T1000 (cell line): ENCODE data around the gene PPARGC1A.
A peak's percentile ranks its signal among the peaks of the same experiment; 100 is the strongest.

Experiments
- DNase-seq: peaks from one replicate; lab custom pipeline; 2025; ENCODE audit warnings: mixed read lengths; lab: John Stamatoyannopoulos, UW

The PPARGC1A gene

GRCh38 chr4:23881674-23882337, 8.0 kb downstream of the PPARGC1A start:
- DNase-seq: no peak

GRCh38 chr4:23881052-23881501, 8.8 kb downstream of the PPARGC1A start:
- no peak for DNase-seq

GRCh38 chr4:23878912-23879732, 10.7 kb downstream of the PPARGC1A start:
- DNase-seq: peak; percentile 30

GRCh38 chr4:23878246-23878891, 11.5 kb downstream of the PPARGC1A start:
- no peak for DNase-seq

- peak; percentile 43 for DNase-seq
Measured at GRCh38 chr4:23877758-23878229, 12.1 kb downstream of the PPARGC1A start.

- no peak for DNase-seq
Measured at GRCh38 chr4:23876418-23877089, 13.3 kb downstream of the PPARGC1A start.

GRCh38 chr4:23875317-23875716, 14.5 kb downstream of the PPARGC1A start:
- DNase-seq: no peak

DNA sequence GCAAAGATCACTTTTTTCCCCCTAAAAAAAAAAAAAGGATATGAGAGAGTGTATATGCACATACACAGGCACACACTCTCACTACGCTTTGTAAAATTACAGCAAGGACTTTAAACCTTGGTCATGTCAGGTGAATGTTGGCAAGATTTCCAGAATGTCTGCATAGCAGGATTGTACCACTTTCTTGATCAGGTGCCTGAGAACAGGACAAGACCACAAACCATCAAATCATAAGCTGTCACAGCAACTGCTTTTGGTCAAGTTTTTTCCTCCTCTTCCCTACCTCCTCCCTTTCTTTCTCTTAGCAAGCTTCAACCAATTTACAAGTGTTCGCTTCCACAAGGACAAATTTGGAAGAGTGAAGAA, 15.3 kb downstream of the PPARGC1A start:
- no peak for DNase-seq

DNA sequence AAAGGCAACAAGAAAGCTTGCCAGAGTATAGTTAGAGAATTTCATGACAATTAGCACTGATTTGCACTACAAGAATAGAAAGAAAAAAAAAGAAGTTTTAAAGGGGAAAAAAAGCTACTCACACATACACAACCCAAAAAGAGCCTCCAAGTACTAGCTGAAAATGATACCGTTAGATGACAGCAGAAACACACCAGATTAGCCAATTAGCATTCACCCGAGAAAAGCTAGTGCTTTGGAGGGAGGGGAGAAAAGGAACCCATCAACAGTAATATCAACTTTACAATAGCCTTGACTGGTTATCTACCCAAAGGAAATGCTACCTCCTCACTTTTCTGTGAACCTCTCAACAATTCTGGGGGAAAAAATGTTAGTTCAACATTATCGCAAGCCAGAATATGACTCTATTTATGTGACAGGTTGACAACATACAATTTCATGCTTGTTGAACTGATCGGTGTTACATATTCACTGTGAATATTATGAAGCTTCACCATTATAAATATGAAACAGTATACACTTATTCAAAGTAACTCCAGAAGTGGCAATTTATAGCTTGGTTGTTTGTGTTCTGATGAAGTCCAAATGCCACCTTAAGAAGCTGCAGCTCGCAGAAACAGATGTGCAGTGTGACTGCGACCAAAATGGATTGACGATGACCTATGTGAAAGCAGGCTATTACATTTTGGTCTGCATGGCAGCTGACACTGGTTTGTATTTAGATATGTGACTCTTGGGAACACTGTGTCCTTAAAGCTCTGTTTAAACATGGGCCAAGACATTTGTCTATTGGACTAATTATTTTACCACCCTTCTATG, 15.9 kb downstream of the PPARGC1A start:
- DNase-seq: no peak

- DNase-seq: no peak
Measured at GRCh38 chr4:23871426-23871825, 18.4 kb downstream of the PPARGC1A start.

DNA sequence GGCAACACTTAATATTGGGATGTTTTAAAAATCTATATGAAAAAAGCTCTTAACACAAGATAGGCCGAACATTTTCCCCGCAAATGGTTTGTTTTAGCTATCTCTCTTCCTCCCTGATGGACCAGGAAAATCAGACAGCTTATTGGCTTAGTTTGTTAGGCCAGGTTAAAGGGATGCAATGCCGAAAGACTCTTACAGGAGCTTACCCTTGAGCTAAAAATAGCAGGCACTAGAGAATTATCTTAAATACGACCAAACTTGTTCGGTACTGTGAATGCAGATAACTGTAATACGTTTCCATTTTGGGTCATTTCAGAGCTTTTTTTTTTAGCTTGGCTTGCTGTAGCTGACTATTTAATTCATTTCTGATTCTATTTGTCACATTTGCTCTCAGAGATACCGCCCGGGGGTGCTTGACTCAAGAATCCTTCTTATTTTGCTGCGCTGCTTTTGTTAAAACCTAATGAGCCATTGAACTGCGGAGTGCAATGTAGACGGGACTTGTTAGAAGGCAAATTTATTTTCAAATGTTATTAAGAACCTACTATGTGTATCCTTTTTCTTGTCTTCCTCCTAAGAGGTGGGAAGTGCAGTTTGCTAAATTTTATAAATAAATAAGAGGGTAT, 23.3 kb downstream of the PPARGC1A start:
- no peak for DNase-seq

- DNase-seq: no peak
Measured at GRCh38 chr4:23861897-23862296, 27.9 kb downstream of the PPARGC1A start.

GRCh38 chr4:23860919-23861318, 28.9 kb downstream of the PPARGC1A start:
- DNase-seq: no peak

DNA sequence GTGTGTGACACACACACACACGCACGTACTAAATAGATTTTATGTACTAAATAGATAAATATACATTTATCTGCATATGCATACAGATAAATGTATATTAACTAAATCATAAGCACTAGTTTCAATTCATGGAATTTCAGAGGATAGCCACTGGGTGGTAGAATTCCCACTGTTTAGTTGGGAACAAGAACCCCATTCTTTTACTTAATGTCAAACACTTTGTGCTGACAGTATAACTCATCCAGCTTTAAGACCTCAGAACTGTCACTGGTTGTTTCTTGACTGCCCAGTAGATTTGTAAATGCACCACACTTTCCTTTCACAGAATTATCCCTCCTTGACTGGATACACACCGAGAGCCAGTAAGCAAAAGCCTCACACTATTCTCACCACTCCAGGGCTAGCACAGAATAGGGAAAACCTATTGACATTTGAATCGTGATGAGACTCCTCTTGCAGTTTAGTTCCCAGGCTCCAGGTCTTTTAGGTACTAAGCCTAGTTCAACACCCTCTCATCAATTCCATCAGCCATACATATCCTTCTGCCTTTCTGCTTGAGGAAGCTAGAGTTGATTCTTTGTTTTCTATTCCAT, 32.4 kb downstream of the PPARGC1A start:
- DNase-seq: no peak

DNA sequence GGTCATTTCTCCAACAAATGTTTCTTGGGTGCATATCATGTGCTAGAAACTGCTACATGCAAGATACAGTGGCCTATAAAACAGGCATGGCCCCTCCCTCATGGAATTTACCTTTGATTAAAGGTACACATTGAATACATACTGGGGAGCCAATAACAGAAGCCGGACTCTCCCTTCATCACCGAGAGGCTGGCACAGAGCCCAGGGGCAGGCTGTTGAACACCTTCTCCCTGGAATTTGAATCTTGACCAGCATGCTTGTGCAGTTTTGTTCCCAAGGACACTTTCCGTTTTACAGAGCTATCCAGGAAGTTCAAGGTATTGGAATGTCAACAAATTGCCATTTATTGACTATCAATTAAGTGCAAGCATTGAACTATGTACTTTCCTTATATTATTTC, 33.2 kb downstream of the PPARGC1A start:
- no peak for DNase-seq

- peak; percentile 19 for DNase-seq
Measured at GRCh38 chr4:23855912-23856605, 33.8 kb downstream of the PPARGC1A start.

DNA sequence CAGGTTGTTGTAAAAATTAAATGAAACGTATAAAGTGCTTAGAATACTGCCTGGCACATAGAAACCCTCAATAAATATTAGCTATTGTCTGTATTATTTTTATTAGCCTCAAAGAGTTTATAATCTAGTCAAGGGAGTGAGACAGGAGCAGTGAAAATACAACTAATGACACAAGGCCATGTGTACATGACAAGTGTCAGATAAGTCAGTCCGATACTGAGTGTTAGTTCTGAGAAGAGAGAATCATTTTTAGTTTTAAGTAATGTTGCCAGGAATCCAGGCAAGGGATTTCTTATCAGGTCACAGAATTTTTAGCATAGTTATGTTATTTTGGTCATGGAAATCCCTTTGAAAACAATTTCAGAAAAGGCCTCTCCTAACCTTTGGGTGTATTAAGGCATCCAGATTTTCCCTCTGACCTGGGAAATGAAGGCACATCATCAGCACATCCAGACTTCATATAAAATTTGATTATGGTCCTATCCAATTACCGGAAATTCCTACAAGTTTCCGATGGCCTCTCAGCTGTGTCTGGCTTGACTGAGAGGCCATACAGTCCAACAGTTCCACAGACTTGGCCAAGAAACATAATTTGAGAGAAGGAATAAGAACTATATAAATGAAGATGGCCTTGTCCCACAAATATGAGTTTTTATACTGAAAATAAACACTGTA, 35.7 kb downstream of the PPARGC1A start:
- DNase-seq: no peak

DNA sequence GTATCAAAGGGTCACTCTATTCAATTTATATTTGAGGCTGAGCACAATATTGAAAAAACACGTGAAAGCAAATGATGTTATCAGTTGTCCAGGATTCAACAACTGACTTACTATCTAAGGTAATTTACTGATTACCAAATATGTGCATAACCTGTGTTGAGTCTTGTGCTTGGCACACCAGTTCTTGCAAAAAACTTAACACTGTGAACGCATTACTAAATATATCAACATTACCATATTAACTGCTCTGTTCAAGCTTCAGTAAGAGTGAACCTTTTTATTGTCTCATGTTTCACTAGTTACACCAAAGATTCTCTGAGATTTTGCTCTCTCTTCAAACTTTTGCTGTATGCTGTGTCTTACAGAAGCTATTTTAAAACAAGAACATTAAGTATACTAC, 38.4 kb downstream of the PPARGC1A start:
- DNase-seq: no peak

GRCh38 chr4:23847158-23847557, 42.7 kb downstream of the PPARGC1A start:
- DNase-seq: no peak
